GM21515 (cell line): ENCODE results near the gene FCGR2B.
A peak's percentile ranks its signal among the peaks of the same experiment; 100 is the strongest.
"Not testable (repeated sequence)": the region's sequence is repeated elsewhere in the genome, so short reads cannot be mapped to it uniquely, and the experiment has no call there.

Experiments
- ATAC-seq: cut with Tn5 transposase; IDR thresholded peaks from one replicate; pipeline ENCODE4 v1.9.1; 2021; ENCODE audit not compliant: unreplicated experiment

Gene FCGR2B

GRCh38 chr1:161705537-161705936 lies 42.6 kb downstream of the FCGR2B start:
- ATAC-seq: no peak

- peak; percentile 1 for ATAC-seq
Observed at GRCh38 chr1:161706113-161706481, 43.2 kb downstream of the FCGR2B start.

GRCh38 chr1:161706482-161707347 lies 43.8 kb downstream of the FCGR2B start, which contains the start of gene FCRLA:
TSS of gene FCRLA (plus strand) at chr1:161707229. CDS start at chr1:161707265, 36 bp downstream.
- peak; percentile 67 for ATAC-seq

- no peak for ATAC-seq
Observed at GRCh38 chr1:161707503-161707902, 44.6 kb downstream of the FCGR2B start.

- ATAC-seq: no peak
Observed at GRCh38 chr1:161709373-161709772, 46.4 kb downstream of the FCGR2B start.

GRCh38 chr1:161710560-161710959 lies 47.6 kb downstream of the FCGR2B start:
- no peak for ATAC-seq

GRCh38 chr1:161718559-161719324 lies 55.8 kb downstream of the FCGR2B start:
- peak; percentile 58 for ATAC-seq

GRCh38 chr1:161719325-161719611 lies 56.3 kb downstream of the FCGR2B start:
- peak; percentile 39 for ATAC-seq

- no peak for ATAC-seq
Observed at GRCh38 chr1:161720422-161720821, 57.5 kb downstream of the FCGR2B start.

- no peak for ATAC-seq
Observed at GRCh38 chr1:161720956-161721737, 58.2 kb downstream of the FCGR2B start, which contains the start of gene FCRLB. TSS of gene FCRLB (plus strand) at chr1:161721544. CDS start at chr1:161722673, 1,129 bp downstream.

- no peak for ATAC-seq
Observed at GRCh38 chr1:161721738-161722343, 58.9 kb downstream of the FCGR2B start.

GRCh38 chr1:161722406-161722805 lies 59.5 kb downstream of the FCGR2B start:
- no peak for ATAC-seq

- no peak for ATAC-seq
Observed at GRCh38 chr1:161723459-161724141, 60.7 kb downstream of the FCGR2B start.

GRCh38 chr1:161725258-161725907 lies 62.4 kb downstream of the FCGR2B start:
- ATAC-seq: not testable (repeated sequence)

- peak; percentile 19 for ATAC-seq
Observed at GRCh38 chr1:161725908-161726472, 63.0 kb downstream of the FCGR2B start.

- peak; percentile 50 for ATAC-seq
Observed at GRCh38 chr1:161726473-161727255, 63.7 kb downstream of the FCGR2B start.

GRCh38 chr1:161727256-161727924 lies 64.4 kb downstream of the FCGR2B start:
- peak; percentile 10 for ATAC-seq
